ENCODE data around the gene RNF212.

DNA sequence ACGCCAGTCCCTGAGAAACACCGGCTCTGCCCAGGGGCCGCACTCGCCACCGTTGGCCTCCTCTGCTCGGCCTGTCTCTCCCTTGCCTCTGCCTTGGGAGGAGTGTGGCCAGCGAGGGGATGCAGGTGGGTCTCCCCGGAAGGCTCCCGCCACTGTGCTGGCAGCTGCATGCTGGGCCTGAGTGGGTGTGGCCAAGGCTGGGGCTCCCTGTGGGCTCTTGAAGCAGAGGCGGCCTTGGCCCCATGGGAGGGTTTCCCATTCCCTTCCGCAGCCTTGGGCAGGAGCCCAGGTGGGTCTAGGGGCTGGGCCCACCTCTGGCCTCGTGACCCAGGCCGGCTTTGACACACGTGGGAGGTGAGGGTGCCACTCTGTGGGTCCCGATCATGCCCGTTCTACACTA is 82.8 kb downstream of the RNF212 start:
- TF ChIP-seq CTCF (conservative IDR thresholded peaks at IDR 0.05; ENCODE audit: low read depth, low read length) (no peak), EZH2 (IDR thresholded peaks at IDR 0.05; ENCODE audit: borderline replicate concordance, low read depth, low read length, poor library complexity, severe bottlenecking) (no peak)
